HG02588 (cell line): ENCODE data around the gene MYBPHL.
A peak's percentile ranks its signal among the peaks of the same experiment; 100 is the strongest.

Experiments
- ATAC-seq: cut with Tn5 transposase; IDR thresholded peaks from one replicate; pipeline ENCODE4 v1.9.1; 2021; ENCODE audit warnings: mild to moderate bottlenecking, moderate library complexity; ENCODE audit not compliant: unreplicated experiment

Gene MYBPHL

DNA sequence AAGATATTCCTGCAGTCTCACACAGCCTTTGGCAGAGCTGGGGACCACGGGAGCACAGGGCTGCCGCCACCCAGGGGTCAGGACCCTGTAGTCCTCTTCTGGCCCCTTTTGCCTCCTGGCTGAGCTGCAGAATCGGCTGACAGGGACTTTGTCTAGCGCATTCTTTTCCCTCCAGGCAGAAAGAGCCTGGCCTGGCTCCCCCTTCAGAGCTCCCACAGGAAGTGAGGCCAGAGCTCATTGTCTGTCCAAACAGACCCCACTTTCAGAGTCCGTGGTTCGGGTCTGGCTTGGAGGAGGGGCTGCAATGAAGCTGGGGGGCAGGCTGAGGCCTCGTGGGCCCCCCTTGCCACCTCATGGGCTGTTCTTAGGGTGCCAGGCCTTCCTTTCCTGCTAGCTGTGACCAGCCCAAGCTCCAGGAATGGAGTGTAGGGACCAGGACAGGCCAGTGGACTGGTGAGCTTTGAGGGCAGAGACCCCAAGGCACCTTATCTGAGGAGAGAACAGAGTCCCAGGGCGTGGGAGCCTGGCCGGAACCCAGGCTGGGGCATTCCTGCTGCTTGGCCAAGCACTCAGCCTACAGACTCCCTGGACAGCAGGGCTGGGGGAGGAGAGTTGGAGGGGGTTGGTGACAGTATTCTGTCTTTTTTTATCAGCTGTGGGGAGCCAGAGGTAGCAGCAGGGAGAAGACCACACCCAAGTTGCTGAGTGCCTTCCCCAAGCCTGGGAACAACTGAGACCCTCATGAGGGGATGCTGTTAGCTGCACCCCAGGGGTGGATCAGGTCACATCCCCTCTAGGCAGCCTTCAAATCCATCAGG is 52.8 kb downstream of the MYBPHL start:
- ATAC-seq, result no peak

DNA sequence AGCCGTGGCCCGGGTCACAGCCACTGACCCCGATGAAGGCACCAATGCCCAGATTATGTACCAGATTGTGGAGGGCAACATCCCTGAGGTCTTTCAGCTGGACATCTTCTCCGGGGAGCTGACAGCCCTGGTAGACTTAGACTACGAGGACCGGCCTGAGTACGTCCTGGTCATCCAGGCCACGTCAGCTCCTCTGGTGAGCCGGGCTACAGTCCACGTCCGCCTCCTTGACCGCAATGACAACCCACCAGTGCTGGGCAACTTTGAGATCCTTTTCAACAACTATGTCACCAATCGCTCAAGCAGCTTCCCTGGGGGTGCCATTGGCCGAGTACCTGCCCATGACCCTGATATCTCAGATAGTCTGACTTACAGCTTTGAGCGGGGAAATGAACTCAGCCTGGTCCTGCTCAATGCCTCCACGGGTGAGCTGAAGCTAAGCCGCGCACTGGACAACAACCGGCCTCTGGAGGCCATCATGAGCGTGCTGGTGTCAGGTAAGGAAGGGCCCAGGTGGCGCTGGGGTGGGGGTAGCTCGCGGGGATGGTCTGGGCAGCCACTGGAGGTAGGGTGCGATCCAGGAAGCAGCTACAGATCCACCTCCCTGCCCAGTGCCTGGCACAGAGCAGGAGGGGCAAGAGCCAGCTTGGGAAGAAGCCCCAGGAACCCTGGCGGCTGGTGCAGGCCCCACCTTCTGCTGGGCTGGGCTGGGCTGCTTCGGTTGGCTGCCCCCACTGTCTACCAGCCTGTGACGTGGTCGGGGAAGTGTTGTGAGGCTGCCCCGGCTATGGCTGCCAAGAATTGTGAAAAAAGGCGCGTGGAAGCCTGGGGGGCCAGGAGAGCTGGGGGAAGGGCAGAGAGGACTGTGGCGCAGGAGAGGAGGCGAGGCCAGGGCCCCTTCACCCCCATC is 53.7 kb downstream of the MYBPHL start:
- ATAC-seq, result no peak

DNA sequence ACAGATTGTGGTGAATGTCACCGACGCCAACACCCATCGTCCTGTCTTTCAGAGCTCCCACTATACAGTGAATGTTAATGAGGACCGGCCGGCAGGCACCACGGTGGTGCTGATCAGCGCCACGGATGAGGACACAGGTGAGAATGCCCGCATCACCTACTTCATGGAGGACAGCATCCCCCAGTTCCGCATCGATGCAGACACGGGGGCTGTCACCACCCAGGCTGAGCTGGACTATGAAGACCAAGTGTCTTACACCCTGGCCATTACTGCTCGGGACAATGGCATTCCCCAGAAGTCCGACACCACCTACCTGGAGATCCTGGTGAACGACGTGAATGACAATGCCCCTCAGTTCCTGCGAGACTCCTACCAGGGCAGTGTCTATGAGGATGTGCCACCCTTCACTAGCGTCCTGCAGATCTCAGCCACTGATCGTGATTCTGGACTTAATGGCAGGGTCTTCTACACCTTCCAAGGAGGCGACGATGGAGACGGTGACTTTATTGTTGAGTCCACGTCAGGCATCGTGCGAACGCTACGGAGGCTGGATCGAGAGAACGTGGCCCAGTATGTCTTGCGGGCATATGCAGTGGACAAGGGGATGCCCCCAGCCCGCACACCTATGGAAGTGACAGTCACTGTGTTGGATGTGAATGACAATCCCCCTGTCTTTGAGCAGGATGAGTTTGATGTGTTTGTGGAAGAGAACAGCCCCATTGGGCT is 54.5 kb downstream of the MYBPHL start:
- no peak for ATAC-seq

DNA sequence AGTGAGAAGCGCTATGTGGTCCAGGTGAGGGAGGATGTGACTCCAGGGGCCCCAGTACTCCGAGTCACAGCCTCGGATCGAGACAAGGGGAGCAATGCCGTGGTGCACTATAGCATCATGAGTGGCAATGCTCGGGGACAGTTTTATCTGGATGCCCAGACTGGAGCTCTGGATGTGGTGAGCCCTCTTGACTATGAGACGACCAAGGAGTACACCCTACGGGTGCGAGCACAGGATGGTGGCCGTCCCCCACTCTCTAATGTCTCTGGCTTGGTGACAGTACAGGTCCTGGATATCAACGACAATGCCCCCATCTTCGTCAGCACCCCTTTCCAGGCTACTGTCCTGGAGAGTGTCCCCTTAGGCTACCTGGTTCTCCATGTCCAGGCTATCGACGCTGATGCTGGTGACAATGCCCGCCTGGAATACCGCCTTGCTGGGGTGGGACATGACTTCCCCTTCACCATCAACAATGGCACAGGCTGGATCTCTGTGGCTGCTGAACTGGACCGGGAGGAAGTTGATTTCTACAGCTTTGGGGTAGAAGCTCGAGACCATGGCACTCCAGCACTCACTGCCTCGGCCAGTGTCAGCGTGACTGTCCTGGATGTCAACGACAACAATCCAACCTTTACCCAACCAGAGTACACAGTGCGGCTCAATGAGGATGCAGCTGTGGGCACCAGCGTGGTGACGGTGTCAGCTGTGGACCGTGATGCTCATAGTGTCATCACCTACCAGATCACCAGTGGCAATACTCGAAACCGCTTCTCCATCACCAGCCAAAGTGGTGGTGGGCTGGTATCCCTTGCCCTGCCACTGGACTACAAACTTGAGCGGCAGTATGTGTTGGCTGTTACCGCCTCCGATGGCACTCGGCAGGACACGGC is 55.3 kb downstream of the MYBPHL start:
- ATAC-seq, result no peak

DNA sequence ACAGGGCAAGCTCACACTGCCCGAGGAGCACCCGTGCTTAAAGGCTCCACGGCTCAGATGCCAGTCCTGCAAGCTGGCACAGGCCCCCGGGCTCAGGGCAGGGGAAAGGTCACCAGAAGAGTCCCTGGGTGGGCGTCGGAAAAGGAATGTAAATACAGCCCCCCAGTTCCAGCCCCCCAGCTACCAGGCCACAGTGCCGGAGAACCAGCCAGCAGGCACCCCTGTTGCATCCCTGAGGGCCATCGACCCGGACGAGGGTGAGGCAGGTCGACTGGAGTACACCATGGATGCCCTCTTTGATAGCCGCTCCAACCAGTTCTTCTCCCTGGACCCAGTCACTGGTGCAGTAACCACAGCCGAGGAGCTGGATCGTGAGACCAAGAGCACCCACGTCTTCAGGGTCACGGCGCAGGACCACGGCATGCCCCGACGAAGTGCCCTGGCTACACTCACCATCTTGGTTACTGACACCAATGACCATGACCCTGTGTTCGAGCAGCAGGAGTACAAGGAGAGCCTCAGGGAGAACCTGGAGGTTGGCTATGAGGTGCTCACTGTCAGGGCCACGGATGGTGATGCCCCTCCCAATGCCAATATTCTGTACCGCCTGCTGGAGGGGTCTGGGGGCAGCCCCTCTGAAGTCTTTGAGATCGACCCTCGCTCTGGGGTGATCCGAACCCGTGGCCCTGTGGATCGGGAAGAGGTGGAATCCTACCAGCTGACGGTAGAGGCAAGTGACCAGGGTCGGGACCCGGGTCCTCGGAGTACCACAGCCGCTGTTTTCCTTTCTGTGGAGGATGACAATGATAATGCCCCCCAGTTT is 56.1 kb downstream of the MYBPHL start:
- ATAC-seq, result no peak

DNA sequence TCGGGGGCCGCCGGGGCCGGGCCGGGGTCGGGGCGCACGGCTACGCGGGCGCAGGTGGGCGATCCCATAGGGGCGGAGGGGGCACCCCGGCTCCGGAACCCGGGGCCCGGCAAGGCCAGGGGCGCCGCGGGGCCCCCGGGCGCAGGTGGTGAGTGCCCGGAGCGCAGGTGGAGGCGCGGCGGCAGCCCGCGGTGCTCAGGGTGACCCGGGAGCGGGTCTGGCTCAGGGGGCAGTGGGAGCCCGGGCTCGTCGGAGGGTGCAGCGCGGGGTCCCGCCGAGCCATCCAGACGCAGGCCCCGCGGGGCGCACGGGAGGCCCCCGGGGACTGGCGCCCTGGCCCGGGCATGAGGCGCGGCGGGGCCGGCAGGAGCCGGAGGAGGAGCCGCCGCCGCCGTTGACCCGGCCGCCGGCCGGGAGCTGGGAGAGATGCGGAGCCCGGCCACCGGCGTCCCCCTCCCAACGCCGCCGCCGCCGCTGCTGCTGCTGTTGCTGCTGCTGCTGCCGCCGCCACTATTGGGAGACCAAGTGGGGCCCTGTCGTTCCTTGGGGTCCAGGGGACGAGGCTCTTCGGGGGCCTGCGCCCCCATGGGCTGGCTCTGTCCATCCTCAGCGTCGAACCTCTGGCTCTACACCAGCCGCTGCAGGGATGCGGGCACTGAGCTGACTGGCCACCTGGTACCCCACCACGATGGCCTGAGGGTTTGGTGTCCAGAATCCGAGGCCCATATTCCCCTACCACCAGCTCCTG is 57.0 kb downstream of the MYBPHL start:
- ATAC-seq, result peak; percentile 35

DNA sequence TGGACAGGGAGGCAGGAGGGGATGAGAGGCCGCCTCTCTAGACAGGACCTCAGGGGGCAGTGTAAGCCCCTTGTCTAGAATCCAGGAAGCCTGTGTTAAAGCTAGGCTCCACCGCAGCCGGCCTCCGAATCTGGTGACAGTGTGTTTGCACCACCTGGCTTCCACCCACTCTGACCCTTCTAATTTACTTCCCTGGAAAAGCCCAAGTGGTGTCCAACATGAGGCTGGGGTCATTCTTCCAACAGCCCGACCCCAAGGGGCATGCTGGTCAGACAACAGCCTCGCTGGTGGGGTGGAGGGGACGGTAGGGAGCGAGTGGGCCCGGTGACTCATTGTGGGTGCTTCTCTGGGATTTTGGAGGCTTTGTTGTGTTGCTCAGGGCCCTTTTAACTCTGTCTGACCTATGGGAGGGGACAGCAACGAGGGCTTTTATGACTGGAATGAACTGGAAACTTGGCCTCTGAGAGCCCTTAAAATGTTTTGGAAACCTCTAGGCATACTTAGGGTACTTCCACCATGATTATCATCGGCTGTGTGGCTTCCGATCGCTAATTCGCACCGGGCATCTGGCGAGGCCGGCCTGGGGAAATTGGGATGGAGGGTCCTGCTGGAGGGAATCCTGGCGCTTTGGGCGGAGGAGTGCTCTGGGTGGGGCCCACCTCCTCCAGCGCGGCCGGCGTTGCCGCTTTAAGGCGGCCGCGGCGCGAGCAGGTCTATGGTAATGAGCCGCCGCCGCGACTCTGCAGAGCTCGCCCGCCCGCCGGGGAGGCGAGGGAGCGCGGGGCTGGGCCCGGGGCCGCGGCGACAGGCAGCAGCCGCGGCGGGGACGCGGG is 57.8 kb downstream of the MYBPHL start, which contains the start of gene CELSR2:
Gene CELSR2 (plus strand): TSS at position 743 of the 833 bp plus-strand sequence. CDS start 541 bp downstream, outside the sequence.
- peak; percentile 81 for ATAC-seq

DNA sequence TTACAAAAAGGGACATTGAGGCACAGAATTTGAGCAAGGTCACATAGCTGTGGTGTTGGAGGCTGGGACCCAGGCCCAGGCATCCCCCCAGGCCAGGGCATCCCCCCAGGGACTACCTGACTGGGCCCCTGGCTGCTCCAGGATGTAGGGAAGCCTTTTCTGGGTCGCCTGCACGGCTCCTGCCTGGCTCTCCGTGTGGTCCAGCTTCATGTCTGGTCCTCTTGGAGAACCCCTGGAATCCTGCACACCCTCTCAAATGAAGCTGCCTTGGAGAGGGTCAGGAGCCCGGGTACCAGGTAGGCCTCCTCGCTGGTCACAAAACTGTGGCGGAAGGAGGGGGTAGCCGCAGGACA is 58.4 kb downstream of the MYBPHL start:
- ATAC-seq, result no peak

DNA sequence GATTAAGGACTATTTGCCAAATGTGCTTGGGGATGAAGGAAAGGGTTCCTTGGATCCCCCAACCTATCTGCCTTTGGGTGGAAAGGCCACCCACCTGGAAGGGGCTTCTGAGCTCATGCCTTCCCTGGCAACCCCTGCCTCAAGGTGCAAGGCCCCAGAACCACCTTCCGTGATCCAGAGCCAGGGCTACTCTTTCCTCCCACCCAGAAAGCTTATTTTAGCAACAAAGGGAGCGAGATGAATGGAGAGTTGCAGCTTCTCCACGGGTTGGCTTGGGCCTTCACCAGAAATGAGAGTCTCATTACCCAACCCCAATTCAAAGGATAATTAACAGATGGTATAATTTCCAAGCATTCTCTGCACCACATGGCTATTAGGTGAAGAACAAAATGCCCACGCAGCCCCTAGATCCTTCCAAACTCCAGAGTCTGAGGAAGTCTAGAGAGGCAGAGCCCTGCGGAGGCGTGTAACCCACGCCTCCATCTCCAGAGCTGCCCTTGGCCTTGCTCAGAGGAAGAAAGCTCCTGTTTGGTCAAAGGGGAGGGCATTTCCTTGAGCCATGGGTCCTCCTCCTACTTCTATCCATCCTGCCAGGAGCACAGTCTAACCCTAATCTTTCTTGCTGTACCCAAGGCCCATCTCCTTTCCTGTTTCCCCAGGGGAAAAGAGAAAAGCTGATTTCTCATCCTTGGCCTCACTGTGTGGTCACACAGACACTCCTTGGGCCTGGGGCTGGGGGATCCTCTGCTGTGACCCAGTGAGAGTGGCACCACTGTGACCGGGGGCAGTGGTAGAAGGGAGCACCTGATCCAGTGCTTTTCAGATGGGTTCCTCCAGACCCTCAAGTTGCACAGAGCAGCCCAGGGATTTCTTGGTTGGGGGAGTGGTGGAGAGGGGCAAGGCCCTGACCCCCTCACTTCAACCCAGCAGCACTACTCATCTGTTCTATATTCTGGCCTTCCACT is 59.1 kb downstream of the MYBPHL start:
- no peak for ATAC-seq

DNA sequence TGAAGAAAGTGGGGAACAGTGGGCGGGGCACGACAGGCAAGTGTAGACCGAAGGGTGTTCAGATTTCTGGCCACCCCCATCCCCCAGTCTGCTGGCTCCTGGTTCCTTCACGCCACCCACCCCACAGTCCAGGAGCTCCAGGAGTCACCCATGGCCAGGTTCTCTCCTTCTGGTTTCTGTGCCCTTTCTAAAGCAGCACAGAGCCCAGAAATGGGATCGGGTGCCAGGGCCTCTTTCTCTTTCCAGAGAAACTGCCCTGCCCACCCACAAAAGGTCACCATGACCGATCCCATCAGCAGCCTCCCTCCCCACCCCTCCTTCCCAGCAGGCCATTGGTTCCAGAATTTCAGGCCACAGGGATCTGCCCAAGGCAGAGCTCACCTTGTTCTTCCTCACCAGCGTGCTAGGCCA is 60.7 kb downstream of the MYBPHL start:
- ATAC-seq, result no peak

DNA sequence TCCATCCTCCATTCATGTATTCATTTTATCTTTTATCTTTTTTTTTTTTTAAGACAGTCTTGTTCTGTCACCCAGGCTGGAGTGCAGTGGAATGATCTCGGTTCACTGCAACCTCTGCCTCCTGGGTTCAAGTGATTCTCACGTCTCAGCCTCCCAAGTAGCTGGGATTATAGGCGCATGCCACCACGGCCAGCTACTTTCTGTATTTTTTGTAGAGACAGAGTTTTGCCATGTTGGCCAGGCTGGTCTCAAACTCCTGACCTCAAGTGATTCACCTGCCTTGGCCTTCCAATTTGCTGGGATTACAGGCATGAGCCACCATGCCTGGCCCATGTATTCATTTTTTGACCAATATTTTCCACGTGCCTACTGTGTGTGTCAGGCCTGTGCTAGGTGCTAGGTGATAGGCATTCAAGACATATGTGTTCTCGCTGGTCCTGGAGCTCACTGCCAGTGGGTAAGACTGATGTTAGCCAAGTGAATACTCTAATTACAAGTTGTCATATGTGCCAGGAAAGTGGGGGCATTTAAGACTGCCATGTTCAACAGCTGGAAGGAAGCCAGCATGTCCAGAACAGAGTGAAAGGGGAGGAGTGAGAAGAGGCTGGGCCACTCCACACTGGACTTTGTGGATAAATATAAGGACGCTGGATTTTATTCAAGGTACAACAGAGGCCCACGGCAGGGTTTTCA is 62.8 kb downstream of the MYBPHL start:
- no peak for ATAC-seq

DNA sequence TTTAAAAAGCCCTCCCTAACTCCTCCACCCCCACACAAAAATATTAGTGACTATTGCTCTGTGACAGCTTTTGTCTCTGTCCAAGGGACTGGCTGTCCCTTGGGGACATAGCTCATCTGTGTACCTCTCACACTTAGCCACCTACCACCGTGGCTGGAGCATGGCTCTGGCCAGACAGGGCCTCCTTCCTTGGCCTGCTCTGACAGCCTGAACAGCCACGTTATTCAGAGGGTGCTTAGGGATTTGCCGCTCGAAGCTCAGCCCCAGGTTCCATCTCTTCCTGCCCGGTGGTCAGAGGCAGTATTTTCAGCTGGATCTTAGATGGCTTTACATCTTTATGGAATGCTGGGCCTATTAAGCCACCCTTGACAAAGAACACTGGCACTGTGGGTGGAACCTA is 63.6 kb downstream of the MYBPHL start:
- no peak for ATAC-seq

DNA sequence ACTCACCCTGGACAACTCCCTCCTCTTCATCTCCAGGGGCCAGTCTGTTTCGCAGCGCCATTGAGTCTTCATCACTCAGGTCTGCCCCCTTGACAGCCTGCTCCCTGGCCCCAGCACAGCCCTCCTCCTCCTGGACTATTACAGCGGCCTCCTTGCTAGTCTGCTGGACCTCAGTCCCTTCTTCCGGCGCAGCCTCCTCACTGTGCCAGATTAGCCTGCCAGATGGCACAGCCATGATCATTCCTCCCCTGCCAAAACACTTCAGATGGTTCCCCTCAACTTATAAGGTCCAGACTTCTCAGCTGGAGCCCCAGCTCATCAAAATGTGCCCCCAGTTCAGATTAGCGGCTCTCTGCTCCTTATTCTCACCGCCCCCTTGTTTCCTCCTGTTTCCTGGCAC is 64.4 kb downstream of the MYBPHL start:
- no peak for ATAC-seq
